ENCODE measurements around the gene CADM2.
"Not testable (repeated sequence)": the region's sequence is repeated elsewhere in the genome, so short reads cannot be mapped to it uniquely, and the experiment has no call there.

The CADM2 gene

DNA sequence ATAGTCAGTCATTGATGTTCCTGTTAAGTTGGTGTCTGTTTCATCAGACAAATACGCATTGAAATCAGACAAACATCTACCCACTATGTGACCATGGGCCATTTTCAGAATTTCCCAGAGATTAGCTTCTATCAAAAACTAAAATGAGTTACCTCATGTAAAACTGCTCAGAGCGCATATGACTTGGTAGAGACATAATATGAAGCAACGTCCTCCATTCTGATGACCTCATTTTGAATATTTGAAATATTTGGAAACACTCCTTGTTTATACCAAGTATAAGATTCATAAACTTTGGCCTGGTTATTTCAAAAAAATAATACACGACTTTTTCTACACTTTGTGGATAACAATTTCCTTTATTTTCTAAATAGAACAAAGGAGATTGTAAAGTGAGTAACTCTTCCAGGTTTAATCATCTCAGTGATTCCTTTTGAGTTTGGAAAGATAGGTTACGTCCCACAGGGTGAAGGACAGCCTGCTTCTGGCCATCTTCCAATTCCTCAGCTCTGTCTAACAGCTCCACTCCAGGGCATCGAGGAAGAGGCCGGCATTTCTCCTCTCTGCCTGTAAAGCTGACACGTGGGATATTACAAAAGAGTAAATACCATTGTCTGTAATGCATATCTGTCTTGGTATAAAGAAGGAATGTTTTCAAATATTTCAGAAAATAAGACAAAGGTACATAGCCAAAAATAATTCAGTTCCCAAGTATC is 122.6 kb downstream of the CADM2 start:
- DNase-seq, result no peak

GRCh38 chr3:85090495-85090894 is 131.7 kb downstream of the CADM2 start:
- no peak for DNase-seq

DNA sequence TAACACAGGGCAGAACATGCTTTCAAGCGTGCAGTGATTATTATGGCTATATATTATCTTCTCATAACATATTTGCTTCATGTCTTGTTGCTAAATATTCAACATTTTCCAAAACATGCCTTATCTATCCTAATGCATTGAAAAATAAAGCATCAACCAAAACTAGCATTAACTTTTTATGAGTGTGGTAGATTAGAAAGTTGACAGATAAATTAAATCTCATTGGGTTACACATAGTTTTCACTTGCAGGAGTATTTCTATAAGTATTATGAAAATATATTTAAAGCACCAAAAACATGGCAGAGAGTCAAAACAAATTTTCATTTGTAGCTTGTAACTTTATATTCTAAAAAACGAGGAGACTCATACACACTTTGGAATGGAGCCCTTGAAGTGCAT is 141.5 kb downstream of the CADM2 start:
- no peak for DNase-seq

- no peak for DNase-seq
Observed at GRCh38 chr3:85102781-85103180, 144.0 kb downstream of the CADM2 start.

DNA sequence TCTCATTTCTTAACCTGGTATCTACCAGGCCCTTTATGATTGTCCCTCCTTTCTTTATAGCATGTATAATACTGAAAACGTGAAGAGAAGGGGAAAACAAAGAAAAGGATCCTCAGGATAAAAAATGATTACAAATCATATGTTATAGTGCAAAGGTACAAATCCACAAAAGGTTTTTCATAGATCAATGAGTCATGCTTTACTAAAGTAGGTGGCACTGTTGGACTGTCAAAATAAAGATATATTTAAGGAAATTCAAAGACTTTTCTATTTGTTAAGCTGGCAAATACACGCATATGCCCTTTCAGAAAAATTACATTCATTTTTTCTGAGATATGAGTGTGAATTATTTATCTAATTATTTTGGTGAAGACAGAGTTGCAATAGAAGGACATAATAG is 151.6 kb downstream of the CADM2 start:
- DNase-seq, result no peak

- no peak for DNase-seq
Observed at GRCh38 chr3:85120879-85121278, 162.1 kb downstream of the CADM2 start.

DNA sequence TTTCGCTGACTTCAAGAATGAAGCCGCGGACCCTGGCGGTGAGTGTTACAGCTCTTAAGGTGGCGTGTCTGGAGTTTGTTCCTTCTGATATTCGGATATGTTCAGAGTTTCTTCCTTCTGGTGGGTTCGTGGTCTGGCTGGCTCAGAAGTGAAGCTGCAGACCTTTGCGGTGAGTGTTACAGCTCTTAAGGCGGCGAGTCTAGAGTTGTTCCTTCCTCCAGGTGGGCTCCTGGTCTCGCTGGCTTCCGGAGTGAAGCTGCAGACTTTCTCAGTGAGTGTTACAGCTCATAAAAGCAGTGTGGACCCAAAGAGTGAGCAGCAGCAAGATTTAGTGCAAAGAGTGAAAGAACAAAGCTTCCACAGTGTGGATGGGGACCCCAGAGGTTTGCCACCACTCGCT is 174.1 kb downstream of the CADM2 start:
- not testable (repeated sequence) for DNase-seq

DNA sequence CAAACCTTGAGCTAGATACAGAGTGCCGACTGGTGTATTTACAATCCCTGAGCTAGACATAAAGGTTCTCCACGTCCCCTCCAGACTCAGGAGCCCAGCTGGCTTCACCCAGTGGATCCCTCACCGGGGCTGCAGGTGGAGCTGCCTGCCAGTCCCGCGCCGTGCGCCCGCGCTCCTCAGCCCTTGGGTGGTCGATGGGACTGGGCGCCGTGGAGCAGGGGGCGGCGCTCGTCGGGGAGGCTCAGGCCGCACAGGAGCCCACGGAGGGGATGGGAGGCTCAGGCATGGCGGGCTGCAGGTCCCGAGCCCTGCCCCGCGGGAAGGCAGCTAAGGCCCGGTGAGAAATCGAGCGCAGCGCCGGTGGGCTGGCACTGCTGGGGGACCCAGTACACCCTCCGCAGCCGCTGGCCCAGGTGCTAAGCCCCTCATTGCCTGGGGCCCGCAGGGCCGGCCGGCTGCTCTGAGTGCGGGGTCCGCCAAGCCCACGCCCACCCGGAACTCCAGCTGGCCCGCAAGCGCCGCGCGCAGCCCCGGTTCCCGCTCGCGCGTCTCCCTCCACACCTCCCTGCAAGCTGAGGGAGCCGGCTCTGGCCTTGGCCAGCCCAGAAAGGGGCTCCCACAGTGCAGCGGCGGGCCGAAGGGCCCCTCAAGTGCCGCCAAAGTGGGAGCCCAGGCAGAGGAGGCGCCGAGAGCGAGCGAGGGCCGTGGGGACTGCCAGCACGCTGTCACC is 175.1 kb downstream of the CADM2 start:
- DNase-seq, result not testable (repeated sequence)

DNA sequence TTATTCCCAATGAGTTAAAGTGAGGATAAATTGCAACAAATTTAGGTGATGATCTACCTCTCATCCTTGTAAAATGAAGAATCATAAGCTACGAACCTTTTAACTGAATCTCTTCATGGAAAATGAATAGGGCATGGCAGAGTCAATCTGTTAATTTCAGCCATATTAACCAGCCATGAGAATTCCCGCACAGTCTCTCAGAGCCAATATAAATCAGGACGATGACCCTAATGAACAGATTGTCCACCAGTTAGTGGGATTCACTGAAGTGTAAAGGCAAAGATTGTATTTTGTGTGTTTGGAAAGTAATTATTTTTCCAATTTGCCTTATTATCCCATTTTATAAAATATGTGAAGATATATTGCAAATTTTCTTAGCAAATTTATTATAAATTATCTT is 183.8 kb downstream of the CADM2 start:
- no peak for DNase-seq

- DNase-seq, result no peak
Observed at GRCh38 chr3:85148036-85148435, 189.2 kb downstream of the CADM2 start.

GRCh38 chr3:85151555-85151954 is 192.8 kb downstream of the CADM2 start:
- DNase-seq, result no peak

GRCh38 chr3:85153279-85153678 is 194.5 kb downstream of the CADM2 start:
- DNase-seq, result not testable (repeated sequence)

DNA sequence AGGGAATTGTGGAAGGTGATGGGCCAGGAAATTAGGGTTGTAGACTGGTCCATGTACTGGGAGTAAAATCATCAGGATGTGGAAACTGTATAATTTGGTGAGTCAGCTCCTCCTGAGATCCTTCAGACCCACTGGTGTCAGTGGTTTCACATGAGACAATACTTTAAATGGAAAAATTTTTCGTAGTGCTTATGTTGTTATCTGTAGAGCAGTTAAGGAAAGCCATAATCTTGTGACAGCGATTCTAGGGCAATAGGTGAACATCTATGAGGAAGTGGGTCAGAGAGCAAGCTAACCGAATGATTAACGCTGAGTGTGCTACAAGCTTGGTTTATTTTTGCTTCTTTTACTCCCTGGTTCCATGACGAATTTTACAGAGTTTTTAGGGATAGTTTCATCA is 200.6 kb downstream of the CADM2 start:
- no peak for DNase-seq

- no peak for DNase-seq
Observed at GRCh38 chr3:85161544-85161943, 202.8 kb downstream of the CADM2 start.

- DNase-seq, result no peak
Observed at GRCh38 chr3:85162905-85163304, 204.1 kb downstream of the CADM2 start.

- no peak for DNase-seq
Observed at GRCh38 chr3:85164436-85164835, 205.6 kb downstream of the CADM2 start.

DNA sequence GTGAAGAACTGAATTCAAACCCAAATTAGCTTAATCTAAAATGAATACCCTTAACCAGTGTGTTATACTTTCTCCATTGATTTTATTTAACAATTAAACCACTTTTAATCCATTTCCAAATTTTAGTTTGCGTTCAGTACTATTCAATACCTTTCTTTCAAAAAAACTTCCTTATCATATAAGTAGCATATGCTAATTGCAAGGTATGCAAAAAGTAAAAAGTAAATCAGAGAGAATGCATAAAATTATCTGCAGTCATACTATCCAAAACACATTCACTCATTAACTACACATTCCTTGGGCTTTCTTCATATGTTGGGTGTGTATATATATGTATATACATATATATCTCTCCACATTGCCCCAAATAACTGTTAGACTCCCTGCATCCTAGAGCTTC is 208.8 kb downstream of the CADM2 start:
- DNase-seq, result no peak

DNA sequence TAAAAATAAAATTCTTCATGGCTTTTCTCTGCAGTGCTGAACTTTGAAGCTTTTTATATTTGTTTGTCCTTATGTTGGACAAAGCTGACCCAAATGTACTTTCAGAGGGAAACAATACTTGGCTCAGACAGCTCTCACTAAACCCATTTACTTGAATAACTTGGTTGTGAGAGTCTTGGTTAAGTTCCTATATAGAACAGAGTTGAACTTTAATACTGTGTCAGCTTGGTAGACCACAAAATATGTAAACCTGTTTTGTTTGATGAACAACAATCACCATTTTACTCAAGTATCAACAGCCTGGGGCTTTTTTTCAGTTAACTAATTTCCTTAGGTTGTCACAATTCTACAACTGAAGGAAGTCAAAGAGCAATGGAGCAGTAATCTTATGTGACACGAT is 211.9 kb downstream of the CADM2 start:
- no peak for DNase-seq

GRCh38 chr3:85171976-85172375 is 213.2 kb downstream of the CADM2 start:
- DNase-seq, result no peak

GRCh38 chr3:85176799-85177198 is 218.0 kb downstream of the CADM2 start:
- DNase-seq, result no peak

- DNase-seq, result no peak
Observed at GRCh38 chr3:85182975-85183752, 224.4 kb downstream of the CADM2 start.

- DNase-seq, result no peak
Observed at GRCh38 chr3:85185495-85185894, 226.7 kb downstream of the CADM2 start.

- no peak for DNase-seq
Observed at GRCh38 chr3:85189731-85190130, 230.9 kb downstream of the CADM2 start.

DNA sequence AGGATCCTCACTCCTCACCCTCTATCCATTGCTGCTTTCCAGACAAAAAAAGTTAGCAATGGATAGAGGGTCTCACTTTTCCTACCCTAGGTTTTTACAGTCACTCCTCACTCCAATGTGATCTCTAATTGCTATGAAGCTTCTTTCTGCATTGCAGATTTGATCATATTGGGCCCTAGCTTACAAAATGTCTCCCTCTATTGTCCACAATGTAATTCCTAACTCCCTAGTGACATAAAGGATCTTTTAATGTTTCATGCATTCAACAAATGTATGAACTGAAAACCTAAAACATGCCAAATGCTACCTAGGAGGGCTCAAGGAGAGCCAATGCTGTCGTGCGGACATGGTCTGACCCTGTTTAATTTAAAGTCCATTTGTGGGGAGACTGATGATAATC is 234.8 kb downstream of the CADM2 start:
- DNase-seq, result no peak

Data from activated effector memory CD4-positive, alpha-beta T cell treated with Interleukin-2 at 50 U/mL for 16 hours (primary cell).